Neural cell (in vitro differentiated cells): ENCODE data around the gene PRKCE. TPM values are rescaled to one million over a fixed set of nuclear protein-coding genes. Genes with fewer than 3 reads are reported as not detected.

ENCODE experiments used
- H2AFZ ChIP-seq: fragments of 200-600, 300-800 bp; sonication (generic), shearing (Covaris generic); 2 replicates; pipeline ENCODE4 v1.6.0; 2014; ENCODE audit warnings: low read depth, mild to moderate bottlenecking, antibody characterized with exemption, low read length, moderate library complexity
- H3F3A ChIP-seq: fragments of 200-600 bp; shearing (Covaris generic); 2 replicates; pipeline ENCODE4 v1.6.1; 2016; ENCODE audit warnings: mild to moderate bottlenecking, moderate library complexity, mixed read lengths, antibody characterized with exemption, low read length; ENCODE audit not compliant: insufficient read depth, poor library complexity, severe bottlenecking
- H3K27ac ChIP-seq: fragments of 200-600, 300-800 bp; sonication (generic), shearing (Covaris generic); 2 replicates; pipeline ENCODE4 v1.5.1; 2014; ENCODE audit warnings: mild to moderate bottlenecking, low read length, moderate library complexity
- H3K27me3 ChIP-seq: fragments of 300-800, 200-600 bp; sonication (generic), shearing (Covaris generic); 2 replicates; pipeline ENCODE4 v1.6.0; 2014; ENCODE audit warnings: mild to moderate bottlenecking, low read depth, low read length, moderate library complexity; ENCODE audit not compliant: insufficient read depth
- H3K36me3 ChIP-seq: fragments of 300-800, 200-600 bp; sonication (generic), shearing (Covaris generic); 2 replicates; pipeline ENCODE4 v1.5.1; 2014; ENCODE audit warnings: mild to moderate bottlenecking, antibody characterized with exemption, low read length, moderate library complexity; ENCODE audit not compliant: insufficient read depth
- H3K4me2 ChIP-seq: fragments of 300-800, 200-600 bp; sonication (generic), shearing (Covaris generic); 2 replicates; pipeline ENCODE4 v1.6.0; 2014; ENCODE audit warnings: mild to moderate bottlenecking, low read length
- H3K4me3 ChIP-seq: fragments of 300-800, 200-600 bp; sonication (generic), shearing (Covaris generic); 2 replicates; pipeline ENCODE4 v1.5.1; 2014; ENCODE audit warnings: mild to moderate bottlenecking, low read length, moderate library complexity
- H3K79me2 ChIP-seq: fragments of 200-600 bp; shearing (Covaris generic); replicated peaks from 2 replicates; pipeline ENCODE4 v1.6.0; 2014; ENCODE audit warnings: mild to moderate bottlenecking, low read length, moderate library complexity; ENCODE audit not compliant: insufficient read depth
- H3K9ac ChIP-seq: fragments of 300-800, 200-600 bp; sonication (generic), shearing (Covaris generic); 2 replicates; pipeline ENCODE4 v1.6.1; 2016; ENCODE audit warnings: mild to moderate bottlenecking, low read length, mixed read lengths
- H3K9me2 ChIP-seq: fragments of 200-600 bp; shearing (Covaris generic); 2 replicates; pipeline ENCODE4 v1.6.1; 2016; ENCODE audit warnings: mild to moderate bottlenecking, low read length, mixed read lengths; ENCODE audit not compliant: insufficient read depth
- H3K9me3 ChIP-seq: fragments of 200-600, 300-800 bp; sonication (generic), shearing (Covaris generic); 2 replicates; pipeline ENCODE4 v1.6.1; 2016; ENCODE audit warnings: mild to moderate bottlenecking, mixed run types, low read length, moderate library complexity, mixed read lengths
- H4K20me1 ChIP-seq: fragments of 200-600 bp; shearing (Covaris generic); 2 replicates; pipeline ENCODE4 v1.6.1; 2016; ENCODE audit warnings: mild to moderate bottlenecking, mixed run types; ENCODE audit not compliant: insufficient read depth
- EP300 ChIP-seq: fragments of 450-650 bp; conservative IDR thresholded peaks from 2 replicates; pipeline ENCODE4 v1.6.1; 2014; ENCODE audit warnings: antibody characterized with exemption, mild to moderate bottlenecking, moderate library complexity; ENCODE audit not compliant: poor library complexity, severe bottlenecking
- EZH2 ChIP-seq: fragments of 200-600, 300-800 bp; shearing (Covaris generic), sonication (generic); IDR thresholded peaks from 2 replicates; pipeline ENCODE4 v1.6.1; 2014; ENCODE audit warnings: antibody characterized with exemption, low read length, borderline replicate concordance, mild to moderate bottlenecking; ENCODE audit not compliant: insufficient read depth, poor library complexity, severe bottlenecking
- MXI1 ChIP-seq: fragments of 450-650 bp; conservative IDR thresholded peaks from 2 replicates; pipeline ENCODE4 v1.6.1; 2014; ENCODE audit warnings: antibody characterized with exemption, mild to moderate bottlenecking; ENCODE audit not compliant: poor library complexity, severe bottlenecking
- POLR2AphosphoS5 ChIP-seq: IDR thresholded peaks from 2 replicates; pipeline ENCODE4 v1.6.1; 2012
- RAD21 ChIP-seq: fragments of 450-650 bp; conservative IDR thresholded peaks from 2 replicates; pipeline ENCODE4 v1.6.1; 2014; ENCODE audit warnings: antibody characterized with exemption, mild to moderate bottlenecking, moderate library complexity
- SMC3 ChIP-seq: fragments of 450-650 bp; conservative IDR thresholded peaks from 2 replicates; pipeline ENCODE4 v1.6.1; 2014; ENCODE audit warnings: antibody characterized with exemption, mild to moderate bottlenecking, moderate library complexity; ENCODE audit not compliant: poor library complexity
- TAF1 ChIP-seq: IDR thresholded peaks from 2 replicates; pipeline ENCODE4 v1.6.1; 2012; ENCODE audit warnings: low read depth
- polyA plus RNA-seq: library from polyadenylated mRNA; depleted of rRNA; stranded (reverse); fragments of >200 nt; gene quantifications from 2 replicates; pipeline ENCODE4 v1.2.3, GENCODE V29; 2014
- TF ChIP-seq, protein P1 (sequence below): fragments of 450-650 bp; IDR thresholded peaks from 2 replicates; pipeline ENCODE4 v1.5.1; 2014; ENCODE audit warnings: antibody characterized with exemption, mild to moderate bottlenecking, moderate library complexity; ENCODE audit not compliant: poor library complexity, severe bottlenecking
- TF ChIP-seq, protein P2 (sequence below): IDR thresholded peaks from 2 replicates; pipeline ENCODE4 v1.6.1; 2012; ENCODE audit warnings: borderline replicate concordance

PRKCE gene
- polyA plus RNA-seq, 1 donor from 2014 or later: 5.4 TPM

DNA sequence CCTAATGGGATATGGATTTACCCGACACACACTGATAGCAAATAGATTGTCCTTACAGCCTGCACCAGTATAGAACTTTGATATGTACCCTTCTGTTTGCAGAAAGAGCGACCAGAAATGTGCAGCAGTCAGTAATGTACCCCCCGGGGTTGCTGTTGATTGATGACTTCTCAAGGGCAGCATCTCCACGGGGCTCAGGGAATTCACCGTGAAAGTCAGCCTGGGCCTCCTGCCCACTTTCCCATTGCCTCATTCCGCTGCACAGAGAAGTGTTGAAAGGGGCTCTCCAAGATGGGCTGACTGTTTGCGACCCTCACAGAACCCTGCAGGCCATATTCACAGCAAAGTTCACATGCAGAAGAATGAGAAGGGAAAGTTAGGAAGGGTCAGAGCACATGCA, 241.3 kb downstream of the PRKCE start:
- H3K9ac ChIP-seq: no peak overlapping the region
- no peaks in the 10 kb centered on the region for H3F3A ChIP-seq
- no peaks in the 10 kb centered on the region for H3K9me3 ChIP-seq
- no peaks in the 10 kb centered on the region for H4K20me1 ChIP-seq
- no peaks in the 10 kb centered on the region for H3K36me3 ChIP-seq
- TF ChIP-seq, protein P1, sequence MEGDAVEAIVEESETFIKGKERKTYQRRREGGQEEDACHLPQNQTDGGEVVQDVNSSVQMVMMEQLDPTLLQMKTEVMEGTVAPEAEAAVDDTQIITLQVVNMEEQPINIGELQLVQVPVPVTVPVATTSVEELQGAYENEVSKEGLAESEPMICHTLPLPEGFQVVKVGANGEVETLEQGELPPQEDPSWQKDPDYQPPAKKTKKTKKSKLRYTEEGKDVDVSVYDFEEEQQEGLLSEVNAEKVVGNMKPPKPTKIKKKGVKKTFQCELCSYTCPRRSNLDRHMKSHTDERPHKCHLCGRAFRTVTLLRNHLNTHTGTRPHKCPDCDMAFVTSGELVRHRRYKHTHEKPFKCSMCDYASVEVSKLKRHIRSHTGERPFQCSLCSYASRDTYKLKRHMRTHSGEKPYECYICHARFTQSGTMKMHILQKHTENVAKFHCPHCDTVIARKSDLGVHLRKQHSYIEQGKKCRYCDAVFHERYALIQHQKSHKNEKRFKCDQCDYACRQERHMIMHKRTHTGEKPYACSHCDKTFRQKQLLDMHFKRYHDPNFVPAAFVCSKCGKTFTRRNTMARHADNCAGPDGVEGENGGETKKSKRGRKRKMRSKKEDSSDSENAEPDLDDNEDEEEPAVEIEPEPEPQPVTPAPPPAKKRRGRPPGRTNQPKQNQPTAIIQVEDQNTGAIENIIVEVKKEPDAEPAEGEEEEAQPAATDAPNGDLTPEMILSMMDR: no peak
- TF ChIP-seq POLR2AphosphoS5 (no peak), EZH2 (no peak), TAF1 (no peak), SMC3 (no peak), RAD21 (no peak), EP300 (no peak), MXI1 (no peak)
- TF ChIP-seq, protein P2, sequence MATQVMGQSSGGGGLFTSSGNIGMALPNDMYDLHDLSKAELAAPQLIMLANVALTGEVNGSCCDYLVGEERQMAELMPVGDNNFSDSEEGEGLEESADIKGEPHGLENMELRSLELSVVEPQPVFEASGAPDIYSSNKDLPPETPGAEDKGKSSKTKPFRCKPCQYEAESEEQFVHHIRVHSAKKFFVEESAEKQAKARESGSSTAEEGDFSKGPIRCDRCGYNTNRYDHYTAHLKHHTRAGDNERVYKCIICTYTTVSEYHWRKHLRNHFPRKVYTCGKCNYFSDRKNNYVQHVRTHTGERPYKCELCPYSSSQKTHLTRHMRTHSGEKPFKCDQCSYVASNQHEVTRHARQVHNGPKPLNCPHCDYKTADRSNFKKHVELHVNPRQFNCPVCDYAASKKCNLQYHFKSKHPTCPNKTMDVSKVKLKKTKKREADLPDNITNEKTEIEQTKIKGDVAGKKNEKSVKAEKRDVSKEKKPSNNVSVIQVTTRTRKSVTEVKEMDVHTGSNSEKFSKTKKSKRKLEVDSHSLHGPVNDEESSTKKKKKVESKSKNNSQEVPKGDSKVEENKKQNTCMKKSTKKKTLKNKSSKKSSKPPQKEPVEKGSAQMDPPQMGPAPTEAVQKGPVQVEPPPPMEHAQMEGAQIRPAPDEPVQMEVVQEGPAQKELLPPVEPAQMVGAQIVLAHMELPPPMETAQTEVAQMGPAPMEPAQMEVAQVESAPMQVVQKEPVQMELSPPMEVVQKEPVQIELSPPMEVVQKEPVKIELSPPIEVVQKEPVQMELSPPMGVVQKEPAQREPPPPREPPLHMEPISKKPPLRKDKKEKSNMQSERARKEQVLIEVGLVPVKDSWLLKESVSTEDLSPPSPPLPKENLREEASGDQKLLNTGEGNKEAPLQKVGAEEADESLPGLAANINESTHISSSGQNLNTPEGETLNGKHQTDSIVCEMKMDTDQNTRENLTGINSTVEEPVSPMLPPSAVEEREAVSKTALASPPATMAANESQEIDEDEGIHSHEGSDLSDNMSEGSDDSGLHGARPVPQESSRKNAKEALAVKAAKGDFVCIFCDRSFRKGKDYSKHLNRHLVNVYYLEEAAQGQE: no peak
- H3K9me2 ChIP-seq: no peaks in the 10 kb centered on the region
- H3K4me3 ChIP-seq: no peak overlapping the region
- no peak overlapping the region for H2AFZ ChIP-seq
- H3K27ac ChIP-seq: no peak overlapping the region
- H3K79me2 ChIP-seq: no peaks in the 10 kb centered on the region
- H3K4me2 ChIP-seq: no peak overlapping the region
- H3K27me3 ChIP-seq: no peaks in the 10 kb centered on the region

DNA sequence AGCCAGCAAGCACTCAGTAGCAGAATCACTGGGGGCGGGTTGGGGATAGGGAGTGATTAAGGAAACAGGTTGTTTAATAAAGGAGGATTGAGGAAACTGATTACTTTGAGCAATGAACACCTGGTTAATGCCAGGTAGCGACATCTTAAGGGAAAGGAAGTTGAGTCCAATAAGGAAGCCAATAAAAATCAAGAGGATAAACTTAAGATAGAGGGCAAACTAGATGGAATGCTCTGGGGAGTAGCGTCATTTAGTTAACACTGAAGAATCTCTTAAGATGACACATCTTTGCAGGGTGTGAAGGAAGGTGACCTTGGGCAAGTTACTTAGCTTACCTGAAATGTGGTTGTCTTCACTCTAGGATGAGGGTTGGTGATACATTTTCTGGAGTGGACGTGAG, 242.7 kb downstream of the PRKCE start:
- no peak for TF ChIP-seq EP300
- TF ChIP-seq POLR2AphosphoS5: no peak
- no peak for TF ChIP-seq TAF1
- TF ChIP-seq, protein P1: no peak
- TF ChIP-seq, protein P2: no peak
- no peak for TF ChIP-seq RAD21
- TF ChIP-seq SMC3: no peak
- no peak for TF ChIP-seq EZH2
- no peak for TF ChIP-seq MXI1

More for the DNA sequence above, 242.7 kb downstream of the PRKCE start:
- Histone ChIP-seq H3K27ac (no peak overlapping the region), H3K79me2 (no peaks in the 10 kb centered on the region), H3K36me3 (no peaks in the 10 kb centered on the region), H3K4me3 (no peak overlapping the region), H3K9me3 (no peaks in the 10 kb centered on the region), H3K27me3 (no peaks in the 10 kb centered on the region), H2AFZ (no peak overlapping the region), H3K4me2 (no peak overlapping the region), H4K20me1 (no peaks in the 10 kb centered on the region), H3K9ac (no peak overlapping the region), H3F3A (no peaks in the 10 kb centered on the region), H3K9me2 (no peaks in the 10 kb centered on the region)
